Panc1 (cell line): ENCODE results near the gene SCAF11. TPM values are rescaled to one million over a fixed set of nuclear protein-coding genes. Genes with fewer than 3 reads are reported as not detected.
A peak's percentile ranks its signal among the peaks of the same experiment; 100 is the strongest.

Experiments used
- ATAC-seq: fragments of 200-7000 bp; cut with Tn5 transposase; 2 replicates; pipeline ENCODE4 v1.9.1; 2020; ENCODE audit warnings: mild to moderate bottlenecking, moderate library complexity
- BruUV-seq: library from RNA; stranded (reverse); fragments of 400-500 nt; replicated peaks from 2 replicates; lab custom pipeline; 2021; lab: Mats Ljungman, UMichigan
- CTCF ChIA-PET: fragments of 300-600 bp; sonication (Branson Sonifier 250); formaldehyde crosslinking; loops from one replicate; lab custom pipeline; 2022; ENCODE audit warnings: antibody characterized with exemption; lab: Charles Lee
- POLR2A ChIA-PET: fragments of 300-600 bp; sonication (Branson Sonifier 250); formaldehyde crosslinking; loops from one replicate; lab custom pipeline; 2022; ENCODE audit warnings: antibody characterized with exemption; lab: Charles Lee
- DNase-seq: peaks from one replicate; pipeline ENCODE4 v3.0.0-alpha.2; 2010; ENCODE audit warnings: low read depth, low spot score
- H3K27ac ChIP-seq: 2 replicates; pipeline ENCODE4 v1.5.1; 2011; ENCODE audit warnings: mild to moderate bottlenecking, low read length, inconsistent platforms
- H3K27me3 ChIP-seq: fragments of 200-500 bp; sonication (Bioruptor generic); 2 replicates; pipeline ENCODE4 v1.6.0; 2014; ENCODE audit warnings: low read length, inconsistent platforms; ENCODE audit not compliant: control insufficient read depth, insufficient read depth
- H3K36me3 ChIP-seq: fragments of 200-500 bp; sonication (Bioruptor generic); 2 replicates; pipeline ENCODE4 v1.5.1; 2014; ENCODE audit warnings: inconsistent platforms, mild to moderate bottlenecking, low read length, moderate library complexity; ENCODE audit not compliant: control insufficient read depth, insufficient read depth
- H3K4me1 ChIP-seq: 2 replicates; pipeline ENCODE4 v1.5.1; 2011; ENCODE audit warnings: inconsistent platforms, mild to moderate bottlenecking, low read length, moderate library complexity; ENCODE audit not compliant: control insufficient read depth, insufficient read depth
- H3K4me3 ChIP-seq, 2 experiments: 2 replicates each; pipeline ENCODE4 v1.5.1; 2011 to 2012; ENCODE audit warnings: low read depth in 2 of 2, low read length in 2 of 2, mild to moderate bottlenecking in 2 of 2, inconsistent platforms in 1 of 2, moderate library complexity in 1 of 2
- H3K9me3 ChIP-seq: fragments of 200-500 bp; sonication (Bioruptor generic); 2 replicates; pipeline ENCODE4 v1.5.1; 2014; ENCODE audit warnings: low read depth, mild to moderate bottlenecking, inconsistent platforms, low read length, moderate library complexity; ENCODE audit not compliant: control insufficient read depth, insufficient read depth
- CTCF ChIP-seq: fragments of 450-650 bp; IDR thresholded peaks from 2 replicates; pipeline ENCODE4 v1.5.1; 2017; ENCODE audit warnings: mild to moderate bottlenecking
- POLR2AphosphoS5 ChIP-seq: IDR thresholded peaks from 2 replicates; pipeline ENCODE4 v1.6.1; 2012; ENCODE audit warnings: mild to moderate bottlenecking, low read depth, low read length, moderate library complexity
- REST ChIP-seq, 2 experiments: IDR thresholded peaks; 2 replicates each; pipeline ENCODE4 v1.6.1; 2011 to 2012; ENCODE audit warnings: low read depth in 2 of 2, control low read depth in 1 of 2, low read length in 1 of 2, mild to moderate bottlenecking in 1 of 2, moderate library complexity in 1 of 2; ENCODE audit not compliant: insufficient read depth in 1 of 2
- SIN3A ChIP-seq: IDR thresholded peaks from 2 replicates; pipeline ENCODE4 v1.6.1; 2012; ENCODE audit warnings: low read depth, mild to moderate bottlenecking, low read length, moderate library complexity, borderline replicate concordance; ENCODE audit not compliant: insufficient read depth
- TCF7L2 ChIP-seq: IDR thresholded peaks from 2 replicates; pipeline ENCODE4 v1.6.1; 2011; ENCODE audit warnings: mild to moderate bottlenecking, low read depth, low read length, inconsistent platforms
- in situ Hi-C: cut with HindIII; loops from 2 replicates; pipeline ENCODE4 v1.10.0; 2016; ENCODE audit warnings: low sequenced_read_pairs, low pct_unique_long_range_greater_than_20kb
- intact Hi-C: fragments of 100-400 bp; cut with micrococcal nuclease; formaldehyde crosslinking; loops from one replicate; pipeline ENCODE4 v1.10.0; 2022; ENCODE audit not compliant: unreplicated experiment
- total RNA-seq: library from RNA; stranded (reverse); gene quantifications from one replicate; pipeline ENCODE4 v1.2.1, GENCODE V29; 2021; ENCODE audit not compliant: unreplicated experiment

The SCAF11 gene
- total RNA-seq, 1 experiment from 2014 or later: 98.3 TPM

- POLR2A ChIA-PET: no interaction called here
- TF ChIP-seq TCF7L2: no peak
- no peak for TF ChIP-seq CTCF
- TF ChIP-seq SIN3A: no peak
- TF ChIP-seq POLR2AphosphoS5: no peak
- no peak for TF ChIP-seq REST (IDR thresholded peaks at IDR 0.05; ENCODE audit: insufficient read depth in 1 of 2, low read depth in 2 of 2, low read length in 1 of 2)
- no peaks in the 10 kb centered on the region for H3K9me3 ChIP-seq
- in situ Hi-C loops: no loop called here
- BruUV-seq: TSS peak; percentile 15
- no peaks in the 10 kb centered on the region for H3K36me3 ChIP-seq
- H3K4me1 ChIP-seq: peaks cover 16% of the 10 kb centered on the region
- H3K27ac ChIP-seq: no peak overlapping the region
- DNase-seq (no peak), ATAC-seq (no peak)
- H3K27me3 ChIP-seq: no peaks in the 10 kb centered on the region
- CTCF ChIA-PET: no interaction called here
- no peak overlapping the region for H3K4me3 ChIP-seq
- intact Hi-C loops: no loop called here
Observed at GRCh38 chr12:45969084-45969483, 21.3 kb downstream of the SCAF11 start.

- DNase-seq (no peak), ATAC-seq (peak; percentile 83; the same call in 1 of the 2 replicates)
- Histone ChIP-seq H3K9me3 (no peaks in the 10 kb centered on the region), H3K4me3 (no peak overlapping the region), H3K27ac (no peak overlapping the region; the same call in 1 of the 2 replicates), H3K27me3 (no peaks in the 10 kb centered on the region), H3K36me3 (peaks cover 9% of the 10 kb centered on the region), H3K4me1 (peaks cover 7% of the 10 kb centered on the region; the same call in 1 of the 2 replicates)
- ChIA-PET CTCF (no interaction called here), POLR2A (no interaction called here)
- intact Hi-C loops (no loop called here), in situ Hi-C loops (no loop called here)
- no peak for TF ChIP-seq CTCF
- no peak for TF ChIP-seq SIN3A
- no peak for TF ChIP-seq POLR2AphosphoS5
- TF ChIP-seq TCF7L2: no peak
- no peak for TF ChIP-seq REST (IDR thresholded peaks at IDR 0.05; ENCODE audit: insufficient read depth in 1 of 2, low read depth in 2 of 2, low read length in 1 of 2)
- BruUV-seq: no TSS peak
Observed at GRCh38 chr12:45966486-45966885, 23.9 kb downstream of the SCAF11 start.
